ENCODE measurements around the gene COL5A1. TPM values are rescaled to one million over a fixed set of nuclear protein-coding genes. Genes with fewer than 3 reads are reported as not detected.

The COL5A1 gene
- 10 to 100 TPM; 10.9 to 22.0 TPM for total RNA-seq

- no peaks in the 10 kb centered on the region for H3K36me3 ChIP-seq
- H3K4me3 ChIP-seq, result peak within 1 kb of the TSS; percentile 57 to 73
- DNase-seq (ENCODE audit: low spot score), result peak; percentile 91
- peak in 1 of 2 donors; percentile 37 for TF ChIP-seq CTCF (IDR thresholded peaks at IDR 0.05)
- no peaks in the 10 kb centered on the region for H3K9me3 ChIP-seq
- H3K27me3 ChIP-seq, result peaks cover 0 to 3% of the 10 kb centered on the region in 2 donors
- H3K27ac ChIP-seq, result peak within 1 kb of the TSS; percentile 83 to 86
- H3K4me1 ChIP-seq, result peaks cover 0 to 33% of the 10 kb centered on the region in 2 donors
Observed at GRCh38 chr9:134641173-134641989, at the start of gene COL5A1. Gene COL5A1, plus strand, starts transcription at chr9:134641803. Its CDS starts 385 bp downstream, at chr9:134642188.

- Histone ChIP-seq H3K4me3 (no peak overlapping the region), H3K36me3 (no peaks in the 10 kb centered on the region), H3K27me3 (no peaks in the 10 kb centered on the region), H3K27ac (peak overlapping the region; percentile 58 to 66), H3K9me3 (no peaks in the 10 kb centered on the region), H3K4me1 (peaks cover 0 to 14% of the 10 kb centered on the region in 2 donors)
- peak; percentile 84 for DNase-seq (ENCODE audit: low spot score)
- no peak for TF ChIP-seq CTCF (IDR thresholded peaks at IDR 0.05)
Observed at GRCh38 chr9:134592018-134592818, 49.4 kb upstream of the COL5A1 start.

GRCh38 chr9:134592819-134593200 is 48.8 kb upstream of the COL5A1 start:
- peak overlapping the region in 1 of 2 donors; percentile 66 for H3K27ac ChIP-seq

GRCh38 chr9:134593286-134594077 is 48.1 kb upstream of the COL5A1 start:
- Histone ChIP-seq H3K4me3 (no peak overlapping the region), H3K27ac (no peak overlapping the region), H3K36me3 (no peaks in the 10 kb centered on the region), H3K27me3 (no peaks in the 10 kb centered on the region), H3K9me3 (no peaks in the 10 kb centered on the region), H3K4me1 (peaks cover 0 to 19% of the 10 kb centered on the region in 2 donors)
- no peak for TF ChIP-seq CTCF (IDR thresholded peaks at IDR 0.05)
- peak; percentile 52 for DNase-seq (ENCODE audit: low spot score)

More at GRCh38 chr9:134592819-134593200, 48.8 kb upstream of the COL5A1 start:
- no peak for TF ChIP-seq CTCF (IDR thresholded peaks at IDR 0.05)
- peak; percentile 23 for DNase-seq (ENCODE audit: low spot score)
- no peaks in the 10 kb centered on the region for H3K36me3 ChIP-seq
- peaks cover 0 to 14% of the 10 kb centered on the region in 2 donors for H3K4me1 ChIP-seq
- H3K9me3 ChIP-seq, result no peaks in the 10 kb centered on the region
- no peaks in the 10 kb centered on the region for H3K27me3 ChIP-seq
- H3K4me3 ChIP-seq, result no peak overlapping the region

All from right atrium auricular region (tissue), 2 donors.